ENCODE measurements around the gene PTPRCAP.
"Not testable (repeated sequence)": the region's sequence is repeated elsewhere in the genome, so short reads cannot be mapped to it uniquely, and the experiment has no call there.

Gene PTPRCAP

GRCh38 chr11:67482275-67482826, 44.9 kb upstream of the PTPRCAP start:
- no peak for DNase-seq (ENCODE audit: extremely low read depth, low read depth)
- TF ChIP-seq, protein P1, sequence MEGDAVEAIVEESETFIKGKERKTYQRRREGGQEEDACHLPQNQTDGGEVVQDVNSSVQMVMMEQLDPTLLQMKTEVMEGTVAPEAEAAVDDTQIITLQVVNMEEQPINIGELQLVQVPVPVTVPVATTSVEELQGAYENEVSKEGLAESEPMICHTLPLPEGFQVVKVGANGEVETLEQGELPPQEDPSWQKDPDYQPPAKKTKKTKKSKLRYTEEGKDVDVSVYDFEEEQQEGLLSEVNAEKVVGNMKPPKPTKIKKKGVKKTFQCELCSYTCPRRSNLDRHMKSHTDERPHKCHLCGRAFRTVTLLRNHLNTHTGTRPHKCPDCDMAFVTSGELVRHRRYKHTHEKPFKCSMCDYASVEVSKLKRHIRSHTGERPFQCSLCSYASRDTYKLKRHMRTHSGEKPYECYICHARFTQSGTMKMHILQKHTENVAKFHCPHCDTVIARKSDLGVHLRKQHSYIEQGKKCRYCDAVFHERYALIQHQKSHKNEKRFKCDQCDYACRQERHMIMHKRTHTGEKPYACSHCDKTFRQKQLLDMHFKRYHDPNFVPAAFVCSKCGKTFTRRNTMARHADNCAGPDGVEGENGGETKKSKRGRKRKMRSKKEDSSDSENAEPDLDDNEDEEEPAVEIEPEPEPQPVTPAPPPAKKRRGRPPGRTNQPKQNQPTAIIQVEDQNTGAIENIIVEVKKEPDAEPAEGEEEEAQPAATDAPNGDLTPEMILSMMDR (IDR thresholded peaks at IDR 0.05; ENCODE audit: low read depth, low read length), result no peak

GRCh38 chr11:67477344-67478050, 40.0 kb upstream of the PTPRCAP start:
- DNase-seq (ENCODE audit: extremely low read depth, low read depth), result not testable (repeated sequence)

DNA sequence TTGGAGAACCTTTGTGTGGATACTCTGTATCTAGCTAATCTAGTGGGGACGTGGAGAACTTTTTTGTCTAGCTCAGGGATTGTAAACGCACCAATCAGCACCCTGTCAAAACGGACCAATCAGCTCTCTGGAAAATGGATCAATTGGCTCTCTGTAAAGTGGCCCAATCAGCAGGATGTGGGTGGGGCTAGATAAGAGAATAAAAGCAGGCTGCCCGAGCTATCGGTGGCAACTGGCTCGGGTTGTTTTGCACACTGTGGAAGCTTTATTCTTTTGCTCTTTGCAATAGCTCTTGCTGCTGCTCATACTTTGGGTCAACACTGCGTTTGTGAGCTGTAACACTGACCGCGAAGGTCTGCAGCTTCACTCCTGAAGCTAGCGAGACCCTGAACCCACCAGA, 39.2 kb upstream of the PTPRCAP start:
- DNase-seq (ENCODE audit: extremely low read depth, low read depth), result not testable (repeated sequence)

- TF ChIP-seq, protein P1 (IDR thresholded peaks at IDR 0.05; ENCODE audit: low read depth, low read length), result no peak
- DNase-seq (ENCODE audit: extremely low read depth, low read depth), result no peak
These were observed 35.4 kb upstream of the PTPRCAP start for GRCh38 chr11:67472882-67473281.

GRCh38 chr11:67470337-67471002, 33.0 kb upstream of the PTPRCAP start:
- DNase-seq (ENCODE audit: extremely low read depth, low read depth), result no peak

GRCh38 chr11:67469508-67469811, 32.0 kb upstream of the PTPRCAP start:
- TF ChIP-seq, protein P1 (IDR thresholded peaks at IDR 0.05; ENCODE audit: low read depth, low read length), result no peak
- DNase-seq (ENCODE audit: extremely low read depth, low read depth), result no peak

More at GRCh38 chr11:67470337-67471002, 33.0 kb upstream of the PTPRCAP start:
- TF ChIP-seq, protein P1 (IDR thresholded peaks at IDR 0.05; ENCODE audit: low read depth, low read length), result no peak

- peak; percentile 77 for DNase-seq (ENCODE audit: extremely low read depth, low read depth)
- TF ChIP-seq, protein P1 (IDR thresholded peaks at IDR 0.05; ENCODE audit: low read depth, low read length), result peak; percentile 44
These were observed 31.5 kb upstream of the PTPRCAP start, which contains the start of gene TMEM134 for GRCh38 chr11:67468759-67469507. Gene TMEM134 (minus strand): TSS chr11:67469251. CDS start chr11:67469192, 59 bp downstream.

DNA sequence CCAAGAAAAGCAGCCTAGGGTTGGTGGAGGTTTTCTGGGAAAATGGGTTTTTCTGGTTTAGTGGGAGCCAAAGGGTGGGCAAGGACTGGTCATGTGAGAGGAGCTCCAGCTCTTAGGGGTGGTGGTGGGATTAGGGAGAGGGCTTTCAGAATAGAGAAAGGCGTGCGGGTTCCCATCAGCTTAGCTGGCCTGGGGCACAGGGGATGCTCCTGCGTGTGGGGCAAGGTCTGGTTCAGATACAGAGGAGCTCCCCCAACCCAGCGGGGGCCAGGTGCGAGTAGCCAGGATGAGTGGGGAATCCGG, 30.9 kb upstream of the PTPRCAP start:
- DNase-seq (ENCODE audit: extremely low read depth, low read depth), result no peak
- TF ChIP-seq, protein P1 (IDR thresholded peaks at IDR 0.05; ENCODE audit: low read depth, low read length), result no peak

All from AG09319 (cell line).